Measurements from ENCODE around the gene RPP25L.
"Not testable (repeated sequence)": the region's sequence is repeated elsewhere in the genome, so short reads cannot be mapped to it uniquely, and the experiment has no call there.

Gene RPP25L, protein sequence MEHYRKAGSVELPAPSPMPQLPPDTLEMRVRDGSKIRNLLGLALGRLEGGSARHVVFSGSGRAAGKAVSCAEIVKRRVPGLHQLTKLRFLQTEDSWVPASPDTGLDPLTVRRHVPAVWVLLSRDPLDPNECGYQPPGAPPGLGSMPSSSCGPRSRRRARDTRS

DNA sequence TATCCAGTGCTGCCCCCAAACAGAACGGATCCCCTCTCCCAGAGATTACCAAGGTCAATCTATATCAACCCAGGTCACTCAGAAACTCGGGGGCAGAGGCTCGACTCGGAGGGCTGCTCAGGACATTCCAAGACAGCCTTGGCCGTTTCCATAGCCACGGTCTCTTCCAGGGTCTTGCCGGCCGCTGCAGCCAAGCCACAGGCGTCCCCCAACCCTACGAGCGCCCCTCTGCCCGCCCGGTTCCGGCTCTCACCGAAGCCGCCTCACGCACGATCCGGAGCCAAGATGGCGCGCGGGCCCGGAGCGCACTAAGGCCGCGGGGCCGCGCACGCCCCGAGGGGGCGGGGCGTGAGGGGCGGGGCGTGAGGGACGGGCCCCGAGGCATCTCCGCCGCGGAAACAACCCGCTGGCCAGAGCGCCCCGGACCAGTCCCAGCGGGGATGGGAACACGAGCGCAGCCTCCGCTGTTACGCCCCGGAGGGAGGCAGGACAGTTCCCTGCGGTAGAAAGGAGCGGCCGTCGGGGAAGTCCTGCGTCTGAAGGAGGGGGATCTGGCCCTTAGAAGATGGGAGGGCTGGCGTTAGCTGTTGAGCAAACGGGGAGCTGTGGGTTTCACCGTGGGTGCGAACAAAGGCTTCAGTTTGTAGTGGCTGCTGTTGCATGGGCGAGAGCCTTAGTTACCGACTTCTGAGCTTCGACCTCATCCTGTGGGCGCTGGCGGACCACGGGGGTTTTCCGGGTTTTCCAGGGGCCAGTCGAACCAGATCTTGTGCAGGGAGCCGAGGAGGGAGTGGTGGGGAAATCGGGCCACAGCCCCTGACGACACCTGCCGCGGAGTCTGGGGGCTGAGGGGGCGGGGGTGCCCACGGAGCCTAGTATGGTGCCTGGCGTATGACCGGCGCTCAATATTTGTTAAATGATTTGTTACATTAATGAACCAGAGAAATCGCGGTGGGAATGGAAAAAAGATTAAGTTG, at the start of gene RPP25L:
RPP25L (minus strand) TSS at position 287 of the 977 bp plus-strand sequence. CDS start 801 bp downstream, outside the sequence.
- peak; percentile 93 for DNase-seq

DNA sequence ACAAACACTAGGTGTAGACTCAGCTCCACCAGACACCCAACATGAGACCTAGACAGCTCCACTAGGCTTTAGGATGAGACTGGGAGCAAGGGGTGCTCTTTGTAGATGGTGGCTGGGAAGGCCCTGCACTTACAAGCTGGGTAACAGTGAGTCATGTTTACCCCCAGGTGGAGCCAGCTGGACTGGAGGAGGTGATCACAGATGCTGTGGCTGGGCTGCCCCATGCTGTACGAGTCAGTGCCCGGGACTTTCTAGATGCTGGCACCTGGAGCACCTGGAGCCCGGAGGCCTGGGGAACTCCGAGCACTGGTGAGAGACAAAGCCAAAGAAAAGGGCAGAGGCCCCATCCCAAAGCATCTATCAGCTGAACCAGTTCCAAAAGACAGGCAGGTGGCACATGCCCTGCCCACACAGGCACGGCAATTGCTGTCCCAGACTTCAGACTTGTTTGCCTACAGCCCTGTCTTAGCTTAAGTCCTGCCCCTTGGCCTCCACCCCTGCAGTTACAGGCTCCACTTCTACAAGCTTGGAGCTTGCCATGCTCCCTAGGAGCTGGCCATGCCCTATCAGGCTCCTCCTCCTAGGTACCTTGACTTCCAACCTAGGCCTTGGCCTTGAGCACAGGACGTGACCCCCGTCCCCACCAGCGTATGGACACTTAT, 47.8 kb upstream of the RPP25L start:
- no peak for DNase-seq

DNA sequence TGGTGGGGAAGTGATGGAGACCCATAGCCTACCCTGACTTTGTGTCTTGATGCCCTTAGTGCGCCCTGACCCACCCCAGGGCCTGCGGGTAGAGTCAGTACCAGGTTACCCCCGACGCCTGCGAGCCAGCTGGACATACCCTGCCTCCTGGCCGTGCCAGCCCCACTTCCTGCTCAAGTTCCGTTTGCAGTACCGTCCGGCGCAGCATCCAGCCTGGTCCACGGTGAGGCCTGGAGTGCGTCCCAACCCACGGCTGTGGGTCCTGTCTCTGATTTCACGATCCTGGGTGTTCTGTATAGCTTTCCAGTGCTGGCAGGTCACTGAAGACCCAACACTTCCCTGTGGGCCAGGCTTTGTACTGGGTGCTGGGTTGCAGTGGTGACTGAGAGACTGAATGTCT, 46.6 kb upstream of the RPP25L start:
- DNase-seq, result no peak

DNA sequence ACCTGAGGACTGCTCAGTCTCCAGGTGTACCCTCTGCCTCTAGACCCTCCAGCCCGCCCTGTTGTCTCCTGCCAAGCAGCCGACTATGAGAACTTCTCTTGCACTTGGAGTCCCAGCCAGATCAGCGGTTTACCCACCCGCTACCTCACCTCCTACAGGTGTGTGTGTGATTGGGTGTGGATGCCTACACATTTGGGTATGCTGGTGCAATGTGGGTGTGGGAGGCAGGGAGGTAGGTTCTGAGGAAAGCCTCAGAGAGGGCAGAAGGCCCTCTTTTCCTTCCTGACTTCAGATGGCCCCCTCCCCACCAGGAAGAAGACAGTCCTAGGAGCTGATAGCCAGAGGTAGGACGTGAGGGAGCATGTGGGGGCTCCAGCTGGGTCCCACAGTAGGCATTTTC, 45.1 kb upstream of the RPP25L start:
- no peak for DNase-seq

DNA sequence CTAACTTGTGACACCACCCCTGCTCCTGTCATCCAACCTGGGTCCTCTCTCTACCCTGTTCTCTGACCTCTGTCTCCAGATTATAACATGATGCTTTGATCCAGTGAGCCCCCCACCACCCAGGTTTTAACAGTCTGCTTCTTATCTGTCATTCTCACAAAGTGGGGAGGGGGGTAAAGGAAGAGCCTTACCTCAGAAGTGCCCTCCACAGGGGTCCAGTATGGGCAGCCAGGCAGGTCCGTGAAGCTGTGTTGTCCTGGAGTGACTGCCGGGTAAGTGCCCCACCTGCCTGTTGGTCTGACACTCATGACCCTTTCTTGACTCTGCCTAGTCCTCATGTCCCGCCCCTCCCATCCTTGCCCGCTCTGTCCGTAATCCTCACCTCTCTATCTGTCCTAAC, 43.5 kb upstream of the RPP25L start:
- DNase-seq, result no peak

DNA sequence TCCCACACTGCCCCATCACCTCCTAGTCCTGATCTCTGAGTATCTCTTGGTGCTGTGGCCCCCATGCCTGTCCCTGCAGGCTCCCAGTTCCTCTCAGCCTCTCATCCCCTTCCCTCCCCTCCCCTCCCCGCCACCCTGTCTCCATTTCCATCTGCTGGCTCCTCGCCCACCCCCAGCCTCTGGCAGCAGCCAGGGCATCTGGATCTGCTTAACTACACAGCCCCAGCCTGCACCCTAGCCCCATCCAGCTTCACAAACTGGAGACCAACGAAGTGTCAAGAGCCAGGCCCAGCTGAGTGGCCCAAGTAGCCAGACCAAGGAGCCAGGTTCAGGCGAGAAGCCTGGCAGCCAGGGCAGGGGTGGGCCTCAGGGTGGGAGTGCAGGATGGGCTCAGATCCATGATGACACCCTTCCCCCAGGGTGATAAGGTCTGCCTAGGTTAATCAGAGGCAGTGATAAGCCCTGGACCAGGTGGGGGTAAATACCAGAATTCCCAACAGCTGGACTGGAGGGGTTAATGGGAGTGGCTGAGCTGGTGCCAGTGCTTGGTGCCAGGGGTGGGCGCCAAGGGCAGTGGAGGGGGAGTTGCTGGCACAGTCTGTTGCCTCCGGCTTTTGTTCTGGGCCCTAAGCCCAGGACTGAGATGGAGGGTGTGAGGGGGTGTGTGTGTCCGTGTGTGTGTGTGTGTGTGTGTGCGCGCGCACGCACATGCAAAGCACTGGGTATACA, 42.6 kb upstream of the RPP25L start:
- DNase-seq, result no peak

DNA sequence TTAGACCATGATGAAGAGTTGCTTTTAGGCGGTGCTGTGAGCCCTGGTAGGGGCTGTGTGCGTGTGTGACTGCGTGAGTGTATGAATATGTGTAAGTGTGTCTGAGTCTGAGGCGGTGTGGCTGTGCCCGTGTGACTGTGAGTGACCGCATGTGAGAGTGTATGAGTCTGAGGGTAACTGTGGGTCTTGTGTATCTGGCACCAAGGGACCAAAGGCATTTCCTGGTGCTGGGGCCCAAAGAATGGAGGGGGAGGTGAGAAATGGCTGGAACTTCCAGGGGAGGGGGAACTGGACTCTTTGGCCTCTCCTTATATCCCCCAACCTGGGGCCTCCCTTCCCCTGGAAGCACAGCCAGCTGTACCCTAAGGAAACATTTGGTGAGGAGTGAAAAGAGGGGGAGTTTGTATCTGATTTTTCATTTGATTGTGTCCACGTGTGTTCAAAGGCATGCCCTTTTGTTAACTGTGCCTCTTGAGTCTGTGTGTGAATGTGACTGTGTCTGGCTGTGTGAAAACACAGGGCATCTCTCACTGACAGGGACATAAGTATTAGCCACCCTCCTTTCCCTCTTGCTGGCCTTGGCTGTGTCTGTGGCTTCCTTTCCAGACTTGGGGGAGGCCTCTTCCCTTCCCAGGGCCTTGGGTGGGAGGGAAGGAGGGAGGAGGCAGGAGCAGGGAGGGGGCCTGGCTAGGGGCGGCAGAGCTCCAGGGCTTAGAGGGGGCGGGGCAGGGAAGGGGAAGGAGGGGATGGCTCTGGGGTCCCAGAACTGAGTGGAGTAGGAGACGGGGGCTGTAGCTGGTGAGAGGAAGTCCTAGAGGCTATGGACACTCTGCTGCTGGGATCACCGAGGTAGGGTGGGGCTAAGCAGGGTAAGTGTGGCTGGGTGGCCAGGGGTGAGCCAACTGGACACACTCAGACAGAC, 41.5 kb upstream of the RPP25L start:
- DNase-seq, result no peak

DNA sequence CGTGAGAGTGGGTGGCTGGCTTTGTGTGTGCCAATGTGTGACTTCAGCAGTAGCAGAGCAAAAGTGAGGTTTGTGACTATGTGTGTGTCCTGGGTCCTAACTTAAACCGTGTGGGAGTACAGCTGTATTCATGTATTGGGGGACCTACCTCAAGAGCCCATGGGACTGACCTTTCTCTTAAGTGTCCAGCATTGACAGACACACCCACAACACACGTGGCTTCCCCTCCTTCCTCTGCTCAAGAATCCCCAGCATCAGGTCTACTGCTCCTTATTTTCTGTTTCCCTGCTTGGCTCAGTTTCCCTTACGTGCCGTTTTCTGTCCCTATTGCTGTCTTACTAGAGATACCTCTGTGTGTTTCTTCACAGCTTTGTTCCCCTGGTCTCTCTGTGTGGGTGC, 40.7 kb upstream of the RPP25L start:
- DNase-seq, result no peak

DNA sequence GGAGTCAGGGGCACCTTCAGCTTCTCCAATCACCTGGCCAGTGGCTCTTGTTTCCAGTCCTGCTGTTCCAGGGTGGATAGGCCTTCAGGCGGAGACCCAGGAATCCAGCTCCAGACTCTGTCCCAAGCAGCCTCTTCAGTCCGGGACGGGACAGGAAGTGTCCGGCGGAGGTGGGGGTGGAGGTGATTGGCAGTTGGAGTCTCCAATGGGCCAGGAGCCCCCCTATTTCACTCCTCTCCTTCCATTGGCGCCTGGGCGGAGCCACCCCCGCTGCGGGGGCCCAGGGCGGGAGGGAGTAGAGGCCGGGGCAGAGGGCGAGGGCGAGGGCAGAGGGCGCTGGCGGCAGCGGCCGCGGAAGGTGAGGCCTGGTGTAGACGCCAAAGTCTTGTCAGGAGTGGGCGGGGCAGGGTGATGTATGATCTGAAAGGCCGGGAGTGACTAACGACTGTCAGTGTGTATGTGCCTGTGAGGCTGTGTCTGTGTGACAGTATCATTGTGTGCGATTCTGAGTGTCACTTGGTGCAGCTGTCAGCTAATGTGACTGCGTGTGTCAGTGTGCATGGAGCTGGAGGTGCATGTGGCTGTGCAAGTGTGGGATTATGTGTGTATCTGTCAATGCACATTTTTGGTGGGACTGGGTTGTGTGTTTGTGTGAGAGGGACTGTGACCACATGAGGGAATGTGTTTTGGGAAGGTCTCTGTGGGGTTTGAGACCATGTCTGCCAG, 40.1 kb upstream of the RPP25L start, which contains the start of gene IL11RA:
IL11RA (plus strand) TSS at position 310 of the 726 bp plus-strand sequence. CDS start 3,033 bp downstream, outside the sequence.
- DNase-seq, result peak; percentile 73

DNA sequence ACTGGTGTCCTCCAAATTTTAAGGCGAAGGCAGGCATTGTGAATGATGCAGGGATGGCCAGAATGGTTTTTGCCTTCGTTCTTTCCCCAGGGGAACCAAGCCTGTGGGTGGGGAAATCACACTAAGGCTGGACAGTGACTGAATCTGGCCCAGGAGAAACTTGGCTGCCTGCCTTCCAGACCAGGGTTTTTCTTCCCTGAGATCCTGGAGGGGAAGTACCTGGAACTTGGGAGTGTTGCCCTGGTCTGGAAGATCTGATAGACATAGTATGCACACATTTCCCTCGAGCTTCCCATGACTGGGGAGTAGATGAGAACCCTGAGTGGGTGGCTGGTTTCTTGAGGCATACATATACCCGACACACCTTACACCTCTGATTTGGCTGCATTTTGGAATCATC, 39.4 kb upstream of the RPP25L start:
- DNase-seq, result no peak

DNA sequence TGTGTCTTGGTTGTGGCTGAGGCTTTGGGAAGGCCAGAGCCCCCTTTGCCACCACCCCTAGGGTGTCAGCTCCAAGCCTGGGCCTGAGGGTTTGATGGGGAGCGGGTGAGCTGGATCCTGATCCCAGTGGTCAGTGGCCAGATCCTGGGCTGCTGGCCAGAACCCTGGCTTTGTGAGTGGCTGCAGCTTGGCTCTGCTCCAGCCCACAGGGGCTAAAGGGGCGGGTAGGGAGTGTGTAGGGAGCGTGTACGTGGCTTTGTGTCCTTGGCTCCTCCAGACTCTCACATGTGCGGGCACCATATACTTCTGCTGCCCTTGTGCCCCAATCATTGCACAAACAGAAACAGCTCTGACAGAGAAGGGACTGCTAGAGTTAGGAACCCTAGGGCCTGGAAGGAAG, 38.9 kb upstream of the RPP25L start:
- no peak for DNase-seq

DNA sequence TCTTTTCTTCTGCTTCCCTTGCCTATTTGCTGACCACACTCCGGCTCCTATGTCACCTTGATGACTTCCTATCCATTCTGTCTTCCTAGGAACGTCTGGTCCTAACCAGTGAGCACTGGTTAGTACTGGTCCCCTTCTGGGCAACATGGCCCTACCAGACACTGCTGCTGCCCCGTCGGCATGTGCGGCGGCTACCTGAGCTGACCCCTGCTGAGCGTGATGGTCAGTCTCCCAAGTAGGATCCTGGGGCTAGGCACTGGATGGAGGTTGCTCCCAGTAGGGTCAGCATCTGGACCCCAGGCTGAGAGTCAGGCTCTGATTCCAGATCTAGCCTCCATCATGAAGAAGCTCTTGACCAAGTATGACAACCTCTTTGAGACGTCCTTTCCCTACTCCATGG, 36.8 kb upstream of the RPP25L start:
- no peak for DNase-seq

DNA sequence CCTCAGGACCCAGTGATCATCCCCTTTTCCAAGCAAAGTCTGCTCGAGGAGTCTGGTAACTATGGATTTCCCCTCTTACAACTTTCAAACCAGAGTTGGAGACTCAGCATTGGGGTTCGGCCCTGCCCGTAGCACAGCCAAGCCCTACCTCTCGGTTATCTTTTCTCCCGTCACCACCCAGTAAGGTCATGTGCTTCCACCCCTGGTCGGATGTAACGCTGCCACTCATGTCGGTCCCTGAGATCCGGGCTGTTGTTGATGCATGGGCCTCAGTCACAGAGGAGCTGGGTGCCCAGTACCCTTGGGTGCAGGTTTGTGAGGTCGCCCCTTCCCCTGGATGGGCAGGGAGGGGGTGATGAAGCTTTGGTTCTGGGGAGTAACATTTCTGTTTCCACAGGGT, 35.8 kb upstream of the RPP25L start:
- DNase-seq, result no peak

DNA sequence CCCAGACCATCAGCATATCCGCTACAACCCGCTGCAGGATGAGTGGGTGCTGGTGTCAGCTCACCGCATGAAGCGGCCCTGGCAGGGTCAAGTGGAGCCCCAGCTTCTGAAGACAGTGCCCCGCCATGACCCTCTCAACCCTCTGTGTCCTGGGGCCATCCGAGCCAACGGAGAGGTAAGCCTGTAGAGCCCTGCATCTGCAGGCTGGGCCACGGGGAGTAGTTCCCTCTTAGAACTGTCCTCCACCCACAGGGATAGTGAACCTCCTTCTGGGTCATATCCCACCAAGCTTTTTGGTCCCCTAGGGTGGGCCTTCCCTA, 35.1 kb upstream of the RPP25L start:
- no peak for DNase-seq

DNA sequence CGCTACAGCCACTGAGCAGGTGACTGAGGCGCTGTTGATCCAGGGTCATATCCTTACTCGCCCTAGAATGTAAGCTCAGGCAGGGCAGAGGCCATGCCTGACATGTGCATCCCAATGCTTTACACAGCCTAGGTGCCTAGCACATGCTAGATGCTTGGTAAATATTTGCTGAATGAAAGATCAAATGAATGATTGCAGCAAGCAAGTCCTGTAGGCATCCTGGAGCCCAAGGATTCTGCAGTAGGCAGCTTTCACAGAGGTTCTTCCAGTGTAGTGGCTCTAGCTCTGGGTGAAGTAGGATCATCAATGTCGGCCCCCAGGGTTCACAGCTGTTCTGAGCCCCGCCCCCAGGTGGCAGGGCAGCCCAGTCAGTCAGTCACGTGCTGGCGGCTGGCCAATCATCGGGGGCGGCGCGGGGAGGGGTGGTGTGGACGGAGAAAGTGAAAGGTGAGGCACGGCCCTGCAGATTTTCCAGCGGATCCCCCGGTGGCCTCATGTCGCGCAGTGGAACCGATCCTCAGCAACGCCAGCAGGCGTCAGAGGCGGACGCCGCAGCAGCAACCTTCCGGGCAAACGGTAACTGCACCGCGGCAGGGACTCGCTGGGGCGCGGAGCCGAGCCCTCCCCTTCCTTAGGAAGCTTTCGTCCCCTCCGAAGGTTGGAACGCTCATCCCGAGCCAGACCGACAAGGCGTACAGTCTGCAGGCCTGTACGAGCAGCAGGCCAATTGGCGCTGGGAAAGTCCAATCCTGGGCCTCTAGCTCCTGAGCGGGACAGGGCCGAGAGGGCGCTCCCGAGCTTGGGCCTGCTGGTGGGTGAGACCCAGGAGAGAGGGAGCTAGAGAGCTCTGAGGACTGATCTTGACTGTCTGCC, 34.5 kb upstream of the RPP25L start, which contains the start of gene GALT:
GALT (plus strand) TSS at position 465 of the 873 bp plus-strand sequence; CDS start at position 495, 30 bp downstream.
- DNase-seq, result peak; percentile 99

DNA sequence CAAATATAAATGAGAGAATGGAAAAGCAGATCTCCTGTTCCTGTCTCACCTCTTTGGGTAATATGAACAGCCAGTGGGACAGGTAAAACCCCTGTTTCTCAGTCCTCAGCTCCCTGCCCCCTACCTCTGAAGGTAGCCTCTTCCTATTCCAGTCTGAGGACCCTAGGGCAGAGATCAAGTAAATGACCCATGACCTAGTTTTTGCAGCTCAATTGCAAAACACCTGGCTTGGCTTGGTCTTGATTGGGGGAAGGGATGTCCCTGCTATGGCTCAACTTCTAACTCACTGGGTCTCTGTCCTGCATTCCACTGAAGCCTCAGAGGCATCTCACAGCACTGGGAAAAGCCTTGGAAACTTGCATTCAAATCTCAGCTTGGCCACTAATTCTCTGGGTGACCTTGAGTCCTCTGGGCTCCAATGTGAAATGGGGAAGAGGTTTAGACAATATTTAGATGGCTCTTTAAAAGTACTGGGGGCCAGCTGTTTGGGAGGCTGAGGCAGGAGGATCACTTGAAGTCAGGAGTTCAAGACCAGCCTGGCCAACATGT, 32.9 kb upstream of the RPP25L start:
- DNase-seq, result no peak

DNA sequence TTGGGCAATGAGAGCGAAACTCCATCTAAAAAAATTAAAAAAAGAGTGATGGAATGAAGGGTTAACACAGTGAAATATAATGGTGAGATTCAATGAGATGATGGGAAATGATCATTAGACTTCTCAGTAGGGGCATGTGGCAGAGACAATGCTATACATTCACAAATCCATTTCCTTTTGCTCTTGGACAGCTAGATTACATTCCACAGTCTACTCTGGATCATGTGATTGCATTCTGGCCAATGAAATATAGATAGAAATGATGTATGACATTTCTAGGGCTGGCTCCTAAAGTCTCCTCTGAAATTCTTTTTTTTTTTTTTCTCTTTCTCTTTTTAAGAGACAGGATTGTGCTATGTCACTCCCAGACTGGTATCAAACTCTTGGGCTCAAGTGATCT, 30.8 kb upstream of the RPP25L start:
- no peak for DNase-seq

DNA sequence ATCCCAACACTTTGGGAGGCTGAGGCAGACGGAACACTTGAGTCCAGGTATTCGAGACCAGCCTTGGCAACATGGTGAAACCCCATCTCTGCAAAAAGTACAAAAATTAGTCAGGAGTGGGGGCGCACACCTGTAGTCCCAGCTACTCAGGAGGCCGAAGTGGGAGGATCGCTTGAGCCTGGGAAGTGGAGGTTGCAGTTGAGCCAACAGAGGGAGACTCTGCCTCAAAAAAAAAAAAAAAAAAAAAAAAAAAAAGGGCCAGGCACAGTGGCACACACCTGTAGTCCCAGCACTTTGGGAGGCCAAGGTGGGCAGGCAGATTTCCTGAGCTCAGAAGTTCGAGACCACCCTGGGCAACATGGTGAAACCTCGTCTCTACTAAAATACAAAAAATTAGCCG, 27.4 kb upstream of the RPP25L start:
- DNase-seq, result not testable (repeated sequence)

DNA sequence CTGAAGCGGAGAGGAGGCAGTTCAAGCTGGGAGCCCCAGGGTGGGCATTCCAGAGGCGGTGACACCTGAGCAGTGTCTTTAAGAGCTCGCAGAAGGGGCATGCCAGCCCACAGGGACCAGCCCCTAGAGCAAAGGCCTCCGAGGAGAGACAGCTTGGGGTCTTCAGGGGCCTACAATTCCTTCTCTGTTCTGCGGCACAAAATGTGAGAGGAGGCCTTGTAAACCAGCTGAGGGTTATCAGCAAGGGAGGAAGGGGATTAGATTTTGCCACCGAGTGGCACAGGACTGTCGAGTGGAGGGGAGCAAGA, 26.2 kb upstream of the RPP25L start:
- DNase-seq, result no peak

All from activated CD8-positive, alpha-beta memory T cell treated with anti-CD3 and anti-CD28 coated beads, Interleukin-2, amount 50 U/mL, for 48 hours (primary cell).